ENCODE results near the gene SELENOK. TPM values are rescaled to one million over a fixed set of nuclear protein-coding genes. Genes with fewer than 3 reads are reported as not detected.

SELENOK gene
- polyA plus RNA-seq, 1 donor, result 35.7 TPM

DNA sequence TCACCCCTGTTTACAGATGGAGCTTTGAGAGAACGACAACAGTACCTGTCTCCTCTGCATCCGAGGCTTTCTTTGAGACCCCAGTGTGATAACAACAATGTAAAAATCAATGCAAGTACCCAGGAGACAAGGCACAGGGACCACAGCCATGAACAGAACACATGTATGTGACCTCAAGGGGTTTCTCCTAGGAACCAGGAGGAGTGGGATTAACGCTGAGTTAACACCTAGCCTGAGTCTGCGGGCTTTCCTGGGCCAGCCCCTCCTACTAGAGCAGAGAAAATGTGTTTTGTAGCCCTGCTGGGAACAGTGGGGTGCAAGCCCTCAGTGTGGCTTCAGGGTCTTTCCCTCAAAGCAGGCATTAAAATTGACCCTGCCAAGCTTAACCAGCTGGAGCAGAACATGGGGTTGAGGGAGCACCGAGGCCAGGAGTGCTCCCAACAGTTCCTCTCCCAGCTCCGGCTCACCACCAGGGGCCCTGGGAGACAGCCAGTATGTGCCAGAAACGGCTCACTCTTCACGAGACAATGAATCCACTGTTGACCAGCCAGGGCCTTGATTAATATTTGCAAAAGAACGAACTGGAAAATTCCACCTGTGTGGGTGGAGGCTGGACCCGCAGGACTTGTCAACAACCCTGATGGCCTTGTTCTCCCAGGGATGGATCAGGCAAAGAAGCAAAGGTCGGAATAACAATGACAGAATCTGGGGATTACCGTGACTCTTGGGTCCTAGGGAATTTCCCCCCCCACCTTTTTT, 49.0 kb downstream of the SELENOK start:
- DNase-seq, result no peak

DNA sequence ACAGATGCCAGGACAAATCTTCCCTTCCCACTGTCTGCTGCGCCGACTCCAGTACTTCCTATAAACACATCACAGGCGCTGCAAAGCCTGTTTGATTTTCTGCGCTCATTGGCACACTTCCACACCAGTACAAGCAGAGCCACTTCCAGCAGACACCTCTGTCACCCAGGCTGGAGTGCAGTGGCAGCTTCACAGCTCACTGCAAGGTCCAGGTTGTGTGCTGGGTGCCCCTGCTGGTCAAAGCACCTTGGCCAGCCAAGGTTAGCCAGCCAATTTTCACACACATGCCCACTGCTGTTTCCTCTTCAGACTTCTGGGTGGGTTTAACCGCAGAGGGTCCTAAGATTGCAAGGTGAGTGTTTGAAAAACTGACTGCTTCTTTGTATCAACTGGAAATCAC, 50.4 kb downstream of the SELENOK start:
- DNase-seq, result no peak

DNA sequence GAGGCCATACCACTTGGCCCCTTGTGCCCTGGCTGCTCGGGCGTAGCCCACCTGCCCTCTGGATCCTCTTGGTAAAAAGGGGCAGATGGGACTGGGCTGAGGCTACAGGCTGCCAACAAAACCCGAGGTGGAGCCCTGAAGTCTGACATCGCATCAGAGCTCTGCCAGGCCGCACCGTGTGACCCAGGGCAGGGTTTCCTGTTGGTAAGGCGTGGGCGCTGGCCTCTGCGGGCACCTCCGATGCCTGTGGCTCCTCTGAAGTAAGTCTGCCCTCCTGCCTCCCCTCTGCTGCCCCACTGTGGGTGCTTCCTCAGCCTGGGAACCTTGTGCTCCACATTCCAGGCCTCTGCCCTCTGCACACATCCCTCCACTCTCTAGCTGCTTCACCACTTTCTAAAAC, 54.3 kb downstream of the SELENOK start:
- no peak for DNase-seq

DNA sequence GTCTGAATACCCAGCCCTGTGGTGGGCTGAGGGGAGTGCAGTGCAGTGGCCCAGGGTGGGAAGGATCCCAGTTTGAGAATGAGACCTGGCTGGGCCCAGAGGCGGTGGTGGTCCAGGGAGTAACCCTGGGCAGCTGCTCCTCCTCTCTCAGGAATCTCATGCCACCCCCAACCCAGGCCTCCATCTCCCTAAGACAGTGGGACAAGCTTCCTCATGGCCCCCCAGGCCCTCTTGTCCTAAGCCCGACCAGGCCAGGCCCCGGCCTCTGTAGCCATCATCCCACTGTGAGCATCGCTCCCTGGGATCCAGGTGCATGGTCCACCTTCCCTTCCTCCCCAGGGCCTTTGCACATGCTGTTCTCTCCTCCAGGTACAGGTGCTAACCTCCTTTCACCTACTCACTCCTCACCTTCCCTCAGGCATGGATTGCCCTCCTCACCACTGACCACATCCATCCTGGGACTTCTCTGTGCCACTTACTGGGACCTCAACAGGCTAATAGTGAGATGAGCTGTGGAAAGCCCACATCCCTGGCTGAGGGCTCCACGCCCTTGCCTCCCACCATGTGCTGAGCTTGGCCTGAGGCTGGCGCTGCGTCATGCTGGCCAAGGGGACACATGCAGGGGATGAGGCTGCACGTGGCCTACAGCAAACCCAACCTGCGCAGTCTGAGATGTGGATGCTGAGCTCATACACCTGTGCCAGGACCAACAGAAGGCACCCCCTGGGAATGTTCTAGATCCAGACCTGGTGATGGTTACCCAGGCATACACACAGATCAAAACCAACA, 55.4 kb downstream of the SELENOK start:
- no peak for DNase-seq

DNA sequence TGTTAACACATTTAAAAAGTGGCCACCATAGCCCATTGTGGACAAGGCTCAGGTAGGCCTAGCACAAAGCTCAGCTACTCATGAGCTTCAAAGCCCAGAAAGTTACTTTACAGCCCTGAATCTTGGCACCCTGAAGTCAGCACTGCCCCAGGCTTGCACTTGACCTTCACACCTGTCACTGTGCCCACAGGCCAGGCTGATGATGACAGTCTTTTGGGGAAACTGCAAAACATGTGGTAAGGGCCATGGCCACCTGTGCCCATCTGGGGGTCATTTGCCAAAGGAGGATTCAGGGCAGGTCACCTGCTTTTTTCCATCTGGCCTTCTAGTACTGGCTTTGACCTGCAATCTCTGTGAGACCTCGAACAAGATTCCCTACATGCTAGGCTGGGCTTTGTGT, 56.4 kb downstream of the SELENOK start:
- DNase-seq, result no peak

DNA sequence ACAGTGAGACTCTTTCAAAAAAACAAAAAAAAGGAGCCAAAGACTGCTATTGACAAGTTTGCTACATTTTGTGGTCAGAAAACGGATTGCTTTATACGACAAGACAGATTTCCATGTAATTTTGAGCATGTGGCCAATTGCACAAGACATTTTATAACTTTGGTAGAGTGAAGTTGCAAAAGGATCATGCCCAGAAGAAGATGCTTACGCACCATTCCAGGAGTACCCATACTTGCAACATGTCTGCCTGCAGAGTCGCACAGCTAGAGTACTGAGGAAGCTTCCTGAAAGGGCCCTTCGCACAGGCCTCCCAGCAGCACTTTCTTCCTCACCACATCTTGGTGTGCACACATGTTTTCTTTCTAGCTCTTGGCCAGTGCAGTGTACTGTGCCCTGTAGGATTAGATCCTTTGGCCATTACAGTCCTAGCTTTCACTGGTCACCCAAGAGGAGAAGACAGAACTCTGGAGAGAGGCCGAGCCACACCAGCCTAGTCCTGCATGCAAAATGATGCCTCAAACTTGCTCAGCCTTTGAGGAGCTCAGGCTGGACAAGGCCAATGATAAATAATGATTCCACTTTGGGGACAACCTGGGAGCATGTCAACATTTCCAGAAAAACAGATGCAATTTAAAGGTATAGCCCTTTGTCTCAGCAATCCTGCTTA, 57.1 kb downstream of the SELENOK start:
- no peak for DNase-seq

Other genes starting within 250 kb of the SELENOK start
- 0.97 TPM for gene CHDH, start 45.4 kb downstream of the SELENOK start, polyA plus RNA-seq (ENCODE audit: insufficient read length)
- gene IL17RB, start 45.3 kb downstream of the SELENOK start, polyA plus RNA-seq (ENCODE audit: insufficient read length), result 3.2 TPM
- gene ACTR8, start 9.7 kb downstream of the SELENOK start, polyA plus RNA-seq (ENCODE audit: insufficient read length), result 28.1 TPM
- gene CACNA2D3, start 230.7 kb upstream of the SELENOK start, polyA plus RNA-seq (ENCODE audit: insufficient read length), result 2.4 TPM